HG02571 (cell line): ENCODE results near the gene SRD5A2.
"Not testable (repeated sequence)": the region's sequence is repeated elsewhere in the genome, so short reads cannot be mapped to it uniquely, and the experiment has no call there.

Source experiments
- ATAC-seq: cut with Tn5 transposase; IDR thresholded peaks from one replicate; pipeline ENCODE4 v1.9.1; 2021; ENCODE audit warnings: mild to moderate bottlenecking, moderate library complexity; ENCODE audit not compliant: unreplicated experiment

The SRD5A2 gene

GRCh38 chr2:31534636-31535035, 46.1 kb downstream of the SRD5A2 start:
- ATAC-seq = no peak

- no peak for ATAC-seq
Observed at GRCh38 chr2:31533036-31533435, 47.7 kb downstream of the SRD5A2 start.

GRCh38 chr2:31531101-31531500, 49.6 kb downstream of the SRD5A2 start:
- no peak for ATAC-seq

GRCh38 chr2:31529256-31529655, 51.5 kb downstream of the SRD5A2 start:
- no peak for ATAC-seq

- no peak for ATAC-seq
Observed at GRCh38 chr2:31528823-31529222, 51.9 kb downstream of the SRD5A2 start.

- no peak for ATAC-seq
Observed at GRCh38 chr2:31526946-31527732, 53.6 kb downstream of the SRD5A2 start.

GRCh38 chr2:31525876-31526275, 54.9 kb downstream of the SRD5A2 start:
- ATAC-seq = no peak

- ATAC-seq = no peak
Observed at GRCh38 chr2:31524592-31524991, 56.1 kb downstream of the SRD5A2 start.

- no peak for ATAC-seq
Observed at GRCh38 chr2:31523871-31524492, 56.8 kb downstream of the SRD5A2 start.

- no peak for ATAC-seq
Observed at GRCh38 chr2:31522786-31523185, 58.0 kb downstream of the SRD5A2 start.

GRCh38 chr2:31517442-31518203, 63.1 kb downstream of the SRD5A2 start:
- no peak for ATAC-seq

- no peak for ATAC-seq
Observed at GRCh38 chr2:31515586-31515985, 65.2 kb downstream of the SRD5A2 start.

GRCh38 chr2:31513553-31513952, 67.2 kb downstream of the SRD5A2 start:
- ATAC-seq = no peak

- ATAC-seq = no peak
Observed at GRCh38 chr2:31511376-31511775, 69.4 kb downstream of the SRD5A2 start.

- ATAC-seq = no peak
Observed at GRCh38 chr2:31505111-31505510, 75.6 kb downstream of the SRD5A2 start.

- ATAC-seq = no peak
Observed at GRCh38 chr2:31504311-31504710, 76.4 kb downstream of the SRD5A2 start.

GRCh38 chr2:31496451-31496874, 84.3 kb downstream of the SRD5A2 start:
- ATAC-seq = not testable (repeated sequence)

GRCh38 chr2:31489339-31489738, 91.4 kb downstream of the SRD5A2 start:
- ATAC-seq = not testable (repeated sequence)

GRCh38 chr2:31483246-31483645, 97.5 kb downstream of the SRD5A2 start:
- ATAC-seq = no peak

- no peak for ATAC-seq
Observed at GRCh38 chr2:31476511-31477180, 104.1 kb downstream of the SRD5A2 start.

GRCh38 chr2:31475692-31476091, 105.0 kb downstream of the SRD5A2 start:
- no peak for ATAC-seq
